GM13976 (cell line): ENCODE data around the gene OXSR1.
"Not testable (repeated sequence)": the region's sequence is repeated elsewhere in the genome, so short reads cannot be mapped to it uniquely, and the experiment has no call there.

ENCODE experiments used
- DNase-seq: peaks from one replicate; pipeline ENCODE4 v3.0.0; 2012; ENCODE audit warnings: low spot score
- CTCF ChIP-seq: IDR thresholded peaks from 2 replicates; pipeline ENCODE4 v1.5.1; 2012; ENCODE audit warnings: borderline replicate concordance, mild to moderate bottlenecking; ENCODE audit not compliant: insufficient read depth; ENCODE audit errors: extremely low read depth, missing control alignments, control extremely low read depth
- in situ Hi-C: fragments of 300-500 bp; cut with MboI; formaldehyde crosslinking; loops from one replicate; pipeline ENCODE4 v1.12.0; 2022; ENCODE audit warnings: low sequenced_read_pairs, mixed read lengths, inconsistent platforms; ENCODE audit not compliant: unreplicated experiment

OXSR1 gene

GRCh38 chr3:38186781-38187180, 21.4 kb downstream of the OXSR1 start:
- TF ChIP-seq CTCF, result no peak
- DNase-seq, result no peak
- in situ Hi-C loops, result no loop called here

GRCh38 chr3:38190481-38190881, 25.1 kb downstream of the OXSR1 start:
- no peak for DNase-seq
- TF ChIP-seq CTCF, result no peak
- in situ Hi-C loops, result no loop called here

- in situ Hi-C loops, result not testable (repeated sequence)
Measured at GRCh38 chr3:38202931-38203330, 37.6 kb downstream of the OXSR1 start.

GRCh38 chr3:38203690-38204089, 38.4 kb downstream of the OXSR1 start:
- DNase-seq, result no peak
- in situ Hi-C loops, result no loop called here
- no peak for TF ChIP-seq CTCF

More at GRCh38 chr3:38202931-38203330, 37.6 kb downstream of the OXSR1 start:
- not testable (repeated sequence) for DNase-seq

GRCh38 chr3:38204599-38205471, 39.5 kb downstream of the OXSR1 start:
- in situ Hi-C loops, result no loop called here
- no peak for TF ChIP-seq CTCF
- DNase-seq, result no peak

- DNase-seq, result no peak
- in situ Hi-C loops, result no loop called here
- no peak for TF ChIP-seq CTCF
Measured at GRCh38 chr3:38205472-38205805, 40.1 kb downstream of the OXSR1 start.

GRCh38 chr3:38207254-38208003, 42.1 kb downstream of the OXSR1 start:
- no peak for DNase-seq
- in situ Hi-C loops, result no loop called here
- no peak for TF ChIP-seq CTCF
